Activated T-helper 1 cell treated with anti-CD3 and anti-CD28 coated beads, Interleukin-12 subunit alpha, Interleukin-12 subunit beta, Interleukin-2, Interleukin-4 antibody, amounts not matched to agents 30 ng/mL and 10 ng/mL and 1 ng/mL, durations not matched to agents 14 hours and 24 hours and 36 hours (primary cell): ENCODE measurements around the gene NANOS3. TPM values are rescaled to one million over a fixed set of nuclear protein-coding genes. Genes with fewer than 3 reads are reported as not detected.
A peak's percentile ranks its signal among the peaks of the same experiment; 100 is the strongest.

Source experiments
- DNase-seq: peaks from one replicate; pipeline ENCODE4 v3.0.0; 2021; ENCODE audit warnings: low spot score
- H3K27ac Mint-ChIP-seq: one replicate; pipeline ENCODE4 v1.8.0; 2021; ENCODE audit warnings: mild to moderate bottlenecking, mixed read lengths
- H3K27me3 Mint-ChIP-seq: one replicate; pipeline ENCODE4 v1.8.0; 2022; ENCODE audit warnings: mild to moderate bottlenecking, moderate library complexity, mixed read lengths; ENCODE audit not compliant: insufficient read depth
- H3K36me3 Mint-ChIP-seq: one replicate; pipeline ENCODE4 v1.8.0; 2021; ENCODE audit warnings: low read depth, mixed read lengths
- H3K4me1 Mint-ChIP-seq: one replicate; pipeline ENCODE4 v1.8.0; 2021; ENCODE audit warnings: low read depth, mixed read lengths
- H3K4me3 Mint-ChIP-seq: one replicate; pipeline ENCODE4 v1.8.0; 2021; ENCODE audit warnings: mild to moderate bottlenecking, moderate library complexity, mixed read lengths
- H3K9me3 Mint-ChIP-seq: one replicate; pipeline ENCODE4 v1.8.0; 2021; ENCODE audit warnings: mixed read lengths
- intact Hi-C: fragments of 100-400 bp; cut with micrococcal nuclease; formaldehyde crosslinking; loops from one replicate; pipeline ENCODE4 v1.15.1; 2024
- total RNA-seq: library from RNA; stranded (reverse); gene quantifications from 2 replicates; pipeline ENCODE4 v1.2.3, GENCODE V29; 2022

NANOS3 gene
- total RNA-seq, 1 donor from 2014 or later, result 3.1 TPM

DNA sequence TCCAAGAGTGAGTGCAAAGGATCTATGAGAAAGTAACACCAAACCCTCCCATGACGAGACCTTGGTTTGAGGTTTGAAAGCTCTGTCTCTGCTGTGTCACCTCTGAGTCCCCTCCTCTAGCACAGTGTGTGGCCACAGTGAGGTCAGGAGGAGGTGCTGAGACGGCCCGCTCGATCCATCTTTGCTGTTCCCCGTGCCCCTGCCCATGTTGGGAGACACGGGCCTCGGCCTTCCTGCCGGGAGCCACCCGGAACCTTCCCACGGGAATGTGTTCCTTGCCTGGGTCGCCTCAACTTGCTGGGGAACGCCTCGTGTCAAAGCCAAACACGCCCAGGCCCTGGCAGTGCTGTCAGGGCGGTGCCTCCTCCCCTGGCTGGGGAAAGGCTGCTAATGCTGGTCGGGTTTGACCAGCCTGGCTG lies 10.1 kb downstream of the NANOS3 start:
- no peaks in the 10 kb centered on the region for H3K9me3 Mint-ChIP-seq
- no peak for DNase-seq
- no peak overlapping the region for H3K4me3 Mint-ChIP-seq

DNA sequence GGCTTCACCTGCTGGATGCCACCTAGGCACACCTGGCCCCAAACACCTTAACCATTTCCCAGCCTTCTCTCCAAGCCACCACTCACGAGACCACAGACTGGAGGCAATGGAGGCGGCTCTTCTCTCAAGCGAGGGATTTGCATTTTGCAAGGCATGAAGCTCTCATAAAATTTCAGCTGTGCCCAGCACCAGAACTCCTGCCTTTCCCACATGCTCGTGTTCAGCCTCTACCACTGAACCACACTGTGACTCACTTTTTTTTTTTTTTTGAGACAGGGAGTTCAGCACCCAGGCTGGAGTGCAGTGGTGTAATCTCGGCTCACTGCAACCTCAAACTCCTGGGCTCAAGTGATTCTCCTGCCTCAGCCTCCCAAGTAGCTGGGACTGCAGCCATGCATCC lies 10.6 kb downstream of the NANOS3 start:
- Mint-ChIP-seq H3K4me1 (peaks cover 4% of the 10 kb centered on the region), H3K36me3 (no peaks in the 10 kb centered on the region), H3K27me3 (peaks cover 4% of the 10 kb centered on the region), H3K4me3 (no peak overlapping the region), H3K9me3 (no peaks in the 10 kb centered on the region), H3K27ac (no peak overlapping the region)
- intact Hi-C loops, result loop anchor here (10.0 kb wide), 2 partner anchors 307 to 457 kb away; no protein-coding TSS in a partner anchor
- no peak for DNase-seq

More for the DNA sequence above, 10.1 kb downstream of the NANOS3 start:
- no peak overlapping the region for H3K27ac Mint-ChIP-seq
- peaks cover 9% of the 10 kb centered on the region for H3K4me1 Mint-ChIP-seq
- peaks cover 4% of the 10 kb centered on the region for H3K27me3 Mint-ChIP-seq
- H3K36me3 Mint-ChIP-seq, result no peaks in the 10 kb centered on the region
- intact Hi-C loops, result loop anchor here (10.0 kb wide), 2 partner anchors 308 to 458 kb away; no protein-coding TSS in a partner anchor

DNA sequence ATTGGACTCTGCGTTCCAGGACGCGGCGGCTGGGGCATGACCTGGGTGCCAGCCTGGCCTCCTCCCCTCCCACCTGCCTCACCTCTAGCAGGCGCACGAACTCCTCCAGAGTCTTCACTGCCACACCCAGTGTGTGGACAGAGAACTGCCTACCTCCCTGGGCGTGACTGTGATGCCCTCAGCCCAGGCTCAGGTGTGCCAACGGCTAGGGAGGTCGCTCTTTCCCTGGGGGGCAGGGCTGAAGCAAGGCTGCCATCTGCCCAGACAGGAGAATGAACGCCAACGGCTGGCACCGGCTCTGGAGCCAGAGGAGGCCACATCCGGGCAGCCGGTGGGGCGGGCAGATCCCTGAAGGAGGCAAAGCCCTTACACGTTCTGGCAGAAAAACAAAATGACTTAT lies 11.3 kb downstream of the NANOS3 start:
- Mint-ChIP-seq H3K4me1 (no peaks in the 10 kb centered on the region), H3K36me3 (no peaks in the 10 kb centered on the region), H3K4me3 (no peak overlapping the region), H3K27ac (no peak overlapping the region), H3K9me3 (no peaks in the 10 kb centered on the region), H3K27me3 (peaks cover 4% of the 10 kb centered on the region)
- DNase-seq, result no peak
- intact Hi-C loops, result loop anchor here (10.0 kb wide), 2 partner anchors 307 to 457 kb away; no protein-coding TSS in a partner anchor

DNA sequence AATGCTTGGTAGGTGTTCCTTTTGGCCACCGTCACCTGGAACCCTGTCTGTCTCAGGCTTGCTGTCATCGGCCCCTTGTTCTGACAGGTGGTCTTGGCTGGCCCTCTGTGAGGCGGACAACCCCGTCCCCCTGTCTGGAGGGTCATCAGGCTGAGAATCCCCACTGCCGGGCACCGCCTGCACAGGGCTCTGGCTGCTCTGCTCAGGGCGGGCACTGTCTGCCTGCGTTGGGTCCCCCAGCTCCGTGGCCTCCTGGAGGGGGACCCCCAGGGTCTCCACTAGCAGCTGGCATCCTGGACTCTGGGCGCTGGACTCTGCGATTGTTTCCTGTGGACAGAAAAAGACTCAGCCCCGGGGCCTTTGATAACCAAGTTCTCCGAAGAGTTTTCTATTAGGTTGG lies 13.2 kb downstream of the NANOS3 start:
- Mint-ChIP-seq H3K4me3 (no peak overlapping the region), H3K27ac (no peak overlapping the region), H3K27me3 (no peaks in the 10 kb centered on the region), H3K4me1 (no peaks in the 10 kb centered on the region), H3K9me3 (no peaks in the 10 kb centered on the region), H3K36me3 (no peaks in the 10 kb centered on the region)
- no peak for DNase-seq
- intact Hi-C loops, result no loop called here

DNA sequence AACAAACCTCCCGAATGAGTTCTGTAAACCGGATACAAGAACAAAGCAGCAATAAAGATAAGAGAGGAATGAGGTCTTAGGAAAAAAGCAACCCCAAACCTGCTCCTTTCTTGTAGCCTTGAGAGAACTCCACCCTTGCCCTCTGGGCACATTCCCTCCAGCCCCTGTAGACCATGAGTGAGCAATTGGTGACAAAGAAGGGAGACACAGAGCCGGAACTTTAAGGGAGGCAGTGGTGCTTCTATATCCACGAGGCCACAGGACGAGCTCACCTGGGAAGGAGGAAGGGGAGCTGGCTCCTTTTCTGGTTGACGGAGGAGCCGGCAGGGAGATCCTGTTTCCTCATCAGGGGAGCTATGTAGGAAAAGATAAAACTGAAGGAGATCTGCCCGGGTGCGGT lies 15.9 kb downstream of the NANOS3 start:
- intact Hi-C loops, result no loop called here
- DNase-seq, result no peak
- Mint-ChIP-seq H3K4me3 (no peak overlapping the region), H3K27ac (no peak overlapping the region), H3K9me3 (no peaks in the 10 kb centered on the region), H3K36me3 (no peaks in the 10 kb centered on the region), H3K27me3 (no peaks in the 10 kb centered on the region), H3K4me1 (no peaks in the 10 kb centered on the region)

DNA sequence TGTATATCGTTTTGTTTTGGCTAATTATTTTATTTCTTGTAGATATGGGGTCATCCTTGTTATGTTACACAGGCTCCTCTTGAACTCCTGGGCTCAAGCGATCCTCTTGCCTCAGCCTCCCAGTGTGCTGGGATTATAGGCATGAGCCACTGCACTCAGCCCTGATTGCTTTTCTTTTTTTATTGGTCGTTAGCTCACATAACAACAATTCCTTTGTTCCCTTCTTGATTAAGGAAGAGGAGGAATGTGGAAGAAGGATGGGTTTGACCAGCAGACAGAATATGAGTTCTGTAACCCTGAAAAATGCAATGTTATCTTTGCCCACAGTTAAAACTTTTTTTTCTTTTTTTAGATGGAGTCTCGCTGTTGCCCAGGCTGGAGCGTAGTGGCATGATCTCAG lies 17.6 kb downstream of the NANOS3 start:
- Mint-ChIP-seq H3K4me1 (no peaks in the 10 kb centered on the region), H3K9me3 (no peaks in the 10 kb centered on the region), H3K27ac (no peak overlapping the region), H3K4me3 (no peak overlapping the region), H3K27me3 (no peaks in the 10 kb centered on the region), H3K36me3 (no peaks in the 10 kb centered on the region)
- intact Hi-C loops, result no loop called here
- no peak for DNase-seq

DNA sequence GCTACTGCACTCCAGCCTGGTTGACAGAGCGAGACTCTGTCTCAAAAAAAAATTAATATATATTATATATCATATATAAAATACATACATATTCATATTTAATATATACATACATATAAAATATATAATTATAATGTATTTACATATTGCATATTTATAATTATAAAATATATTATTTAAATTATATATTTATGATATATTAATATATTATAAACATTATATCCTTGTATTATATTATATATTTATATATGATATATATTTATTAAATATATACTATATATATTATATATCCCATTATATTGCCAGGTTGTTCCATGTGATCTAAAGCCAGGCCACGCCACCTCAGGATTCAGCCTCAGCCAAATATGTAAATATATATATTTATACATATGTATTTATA lies 19.3 kb downstream of the NANOS3 start:
- H3K9me3 Mint-ChIP-seq, result no peaks in the 10 kb centered on the region
- H3K27me3 Mint-ChIP-seq, result peaks cover 2% of the 10 kb centered on the region
- no peak overlapping the region for H3K27ac Mint-ChIP-seq
- no peak for DNase-seq
- H3K4me1 Mint-ChIP-seq, result no peaks in the 10 kb centered on the region
- intact Hi-C loops, result no loop called here
- no peaks in the 10 kb centered on the region for H3K36me3 Mint-ChIP-seq
- no peak overlapping the region for H3K4me3 Mint-ChIP-seq

DNA sequence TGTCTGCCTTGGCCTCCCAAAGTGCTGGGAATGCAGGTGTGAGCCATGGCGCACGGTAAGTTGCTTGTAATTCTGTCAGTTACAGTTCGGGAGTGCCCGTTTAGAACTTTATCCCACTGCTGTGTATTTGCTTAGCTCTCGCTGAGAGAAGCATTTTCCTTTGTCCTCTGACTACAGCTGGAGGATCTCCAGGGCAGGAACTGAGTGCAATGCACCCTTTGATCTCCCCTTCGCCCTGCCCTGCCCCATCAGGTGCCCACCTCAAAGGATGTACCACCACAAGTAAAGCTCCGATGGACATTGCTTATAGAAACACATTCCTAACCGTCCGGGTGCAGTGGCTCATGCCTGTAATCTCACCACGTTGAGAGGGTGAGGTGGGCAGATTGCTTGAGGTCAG lies 22.5 kb downstream of the NANOS3 start:
- H3K4me1 Mint-ChIP-seq, result no peaks in the 10 kb centered on the region
- no peak overlapping the region for H3K4me3 Mint-ChIP-seq
- no peaks in the 10 kb centered on the region for H3K36me3 Mint-ChIP-seq
- intact Hi-C loops, result no loop called here
- no peak overlapping the region for H3K27ac Mint-ChIP-seq
- H3K9me3 Mint-ChIP-seq, result no peaks in the 10 kb centered on the region
- no peak for DNase-seq
- peaks cover 2% of the 10 kb centered on the region for H3K27me3 Mint-ChIP-seq

DNA sequence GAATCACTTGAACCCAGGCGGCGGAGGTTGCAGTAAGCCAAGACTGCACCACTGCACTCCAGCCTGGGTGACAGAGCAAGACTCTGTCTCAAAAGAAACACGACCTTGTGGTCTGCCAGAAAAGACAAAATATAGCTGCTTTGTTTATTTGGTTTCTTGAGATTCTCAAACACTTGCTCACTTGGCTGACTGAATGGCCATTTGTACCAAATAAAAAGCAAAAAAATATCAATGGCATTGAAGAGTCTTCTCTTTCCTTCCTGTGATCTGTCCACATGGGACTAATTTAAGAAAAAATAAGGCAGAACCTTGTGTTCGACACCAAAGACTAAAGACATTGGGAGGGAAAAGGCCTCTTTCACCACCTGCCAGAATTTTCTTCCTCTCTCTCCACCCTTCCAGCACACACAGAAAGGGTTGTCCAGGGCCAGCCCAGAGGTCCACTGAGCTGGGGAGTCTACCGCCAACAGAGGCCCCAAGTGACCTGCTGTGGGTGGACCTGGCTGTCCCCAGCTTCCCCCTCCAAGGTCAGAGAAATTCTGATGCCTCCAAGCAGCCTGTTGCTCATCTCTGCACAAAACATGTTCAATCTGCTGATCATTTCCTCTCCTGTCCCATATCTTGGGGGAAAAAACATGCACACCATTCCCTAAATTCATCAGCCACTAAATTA lies 23.1 kb downstream of the NANOS3 start:
- Mint-ChIP-seq H3K27ac (peak overlapping the region; percentile 61), H3K36me3 (no peaks in the 10 kb centered on the region), H3K27me3 (peaks cover 2% of the 10 kb centered on the region), H3K4me3 (no peak overlapping the region), H3K9me3 (no peaks in the 10 kb centered on the region), H3K4me1 (no peaks in the 10 kb centered on the region)
- DNase-seq, result no peak
- intact Hi-C loops, result no loop called here

DNA sequence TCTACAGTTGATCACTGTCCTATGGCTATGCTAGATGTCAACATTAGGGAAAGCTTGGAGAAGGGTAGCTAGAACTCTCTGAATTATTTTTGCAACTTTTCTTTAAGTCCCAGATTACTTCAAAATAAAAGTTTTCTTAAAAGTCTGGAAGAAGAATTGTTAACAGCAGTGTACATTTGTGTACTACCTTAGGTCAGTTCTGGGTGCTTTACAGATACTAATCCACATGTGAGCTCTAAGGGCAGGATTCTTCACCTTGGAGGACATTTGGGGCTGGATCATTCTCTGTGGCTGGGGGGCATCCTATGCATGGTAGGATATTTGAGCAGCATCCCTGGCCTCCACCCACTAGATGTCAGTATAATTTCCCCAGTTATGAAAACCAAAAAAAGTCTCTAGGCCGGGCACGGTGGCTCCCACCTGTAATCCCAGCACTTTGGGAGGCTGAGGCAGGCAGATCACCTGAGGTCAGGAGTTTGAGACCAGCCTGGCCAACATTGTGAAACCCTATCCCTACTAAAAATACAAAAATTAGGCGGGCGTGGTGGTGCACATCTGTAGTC lies 26.1 kb downstream of the NANOS3 start:
- Mint-ChIP-seq H3K27me3 (peaks cover 2% of the 10 kb centered on the region), H3K4me1 (peaks cover 11% of the 10 kb centered on the region), H3K36me3 (no peaks in the 10 kb centered on the region), H3K4me3 (peak overlapping the region; percentile 2), H3K9me3 (no peaks in the 10 kb centered on the region), H3K27ac (no peak overlapping the region)
- DNase-seq, result peak; percentile 17
- intact Hi-C loops, result no loop called here

DNA sequence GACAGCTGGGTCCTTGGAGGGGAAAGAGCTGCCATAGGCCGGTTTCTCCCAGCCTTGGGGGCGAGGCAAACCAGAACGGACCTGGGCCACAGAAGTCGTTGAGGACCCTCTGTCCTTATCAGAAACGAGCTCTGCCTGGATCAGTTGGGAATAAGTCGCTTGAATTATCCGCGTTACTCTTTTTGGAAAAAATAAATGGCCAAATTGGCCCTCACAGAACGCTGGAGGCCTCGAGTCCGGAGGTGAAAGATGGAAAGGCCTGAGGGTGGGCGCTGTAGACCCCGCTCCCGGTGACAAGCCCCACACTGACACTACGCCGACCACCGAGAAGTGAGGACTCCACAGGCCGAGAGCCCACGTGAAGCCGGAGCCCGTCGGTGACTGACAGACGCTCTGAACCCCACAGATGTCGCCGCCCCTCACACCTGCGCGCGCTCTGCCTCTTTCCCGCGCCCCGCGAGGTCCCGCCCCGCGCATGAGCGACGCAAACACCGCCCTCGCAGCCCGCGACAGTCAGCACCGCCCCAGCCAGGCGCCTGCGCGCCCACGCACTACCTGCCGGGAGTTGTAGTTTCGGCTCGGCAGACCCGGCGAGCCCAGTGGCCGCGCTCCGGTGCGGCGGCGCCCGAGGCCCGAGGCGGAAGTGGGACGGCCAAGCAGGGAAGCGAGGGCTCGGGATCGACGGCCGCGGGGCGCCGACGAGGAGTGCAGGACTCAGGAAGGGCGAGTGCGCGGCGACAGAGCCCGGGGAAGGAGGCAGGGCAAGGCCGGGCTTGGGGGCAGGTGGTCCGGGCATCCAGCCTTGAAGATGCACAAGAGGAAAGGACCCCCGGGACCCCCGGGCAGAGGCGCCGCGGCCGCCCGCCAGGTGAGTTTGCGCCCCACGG lies 28.9 kb downstream of the NANOS3 start, which contains the start of the genes BRME1 and CC2D1A:
Gene BRME1, minus strand, starts transcription at position 484 of the 887 bp plus-strand sequence. CDS start 1,225 bp downstream, outside the sequence.
Gene CC2D1A, plus strand, starts transcription at position 568 of the 887 bp plus-strand sequence. Its CDS starts 241 bp downstream, at position 809.
- Mint-ChIP-seq H3K27me3 (no peaks in the 10 kb centered on the region), H3K4me3 (peak within 1 kb of the TSS; percentile 86), H3K36me3 (peaks cover 9% of the 10 kb centered on the region), H3K9me3 (no peaks in the 10 kb centered on the region), H3K4me1 (peaks cover 11% of the 10 kb centered on the region), H3K27ac (peak within 1 kb of the TSS; percentile 91)
- intact Hi-C loops, result loop anchor here (1.0 kb wide), 6 partner anchors 15 to 126 kb away; partner anchors contain the start of genes DCAF15 and RFX1
- DNase-seq, result peak; percentile 93

DNA sequence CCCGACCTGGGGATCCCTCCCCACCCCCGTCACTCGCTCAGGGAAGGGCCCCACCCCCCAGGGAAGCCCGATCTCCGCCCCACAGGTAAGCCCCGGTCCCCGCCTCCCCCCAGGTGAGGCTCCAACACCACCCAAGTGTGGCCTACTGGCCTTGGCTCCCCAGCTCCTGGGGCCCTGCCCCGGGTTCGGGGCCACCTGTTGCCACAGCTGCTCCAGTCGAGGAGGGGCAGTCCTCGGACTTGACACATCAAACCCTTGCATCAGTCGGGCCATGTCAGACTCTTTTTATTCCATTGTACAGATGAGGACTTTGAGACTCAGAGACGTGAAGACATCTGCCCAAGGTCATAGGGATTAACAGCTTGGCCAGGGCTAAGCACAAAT lies 29.6 kb downstream of the NANOS3 start:
- Mint-ChIP-seq H3K36me3 (peaks cover 10% of the 10 kb centered on the region), H3K9me3 (no peaks in the 10 kb centered on the region), H3K27ac (peak overlapping the region; percentile 83), H3K27me3 (no peaks in the 10 kb centered on the region), H3K4me1 (peaks cover 11% of the 10 kb centered on the region), H3K4me3 (peak overlapping the region; percentile 86)
- DNase-seq, result peak; percentile 17
- intact Hi-C loops, result loop anchor here (1.0 kb wide), 6 partner anchors 15 to 126 kb away; partner anchors contain the start of genes DCAF15 and RFX1
